G401.6 (cell line): ENCODE results near the gene XPC.
"Not testable (repeated sequence)": the region's sequence is repeated elsewhere in the genome, so short reads cannot be mapped to it uniquely, and the experiment has no call there.

Experiments used
- FAIRE-seq: peaks from 2 replicates; lab custom pipeline; 2012; peaks lifted over from hg19 to GRCh38; lab: Jason Lieb, UNC

The XPC gene

DNA sequence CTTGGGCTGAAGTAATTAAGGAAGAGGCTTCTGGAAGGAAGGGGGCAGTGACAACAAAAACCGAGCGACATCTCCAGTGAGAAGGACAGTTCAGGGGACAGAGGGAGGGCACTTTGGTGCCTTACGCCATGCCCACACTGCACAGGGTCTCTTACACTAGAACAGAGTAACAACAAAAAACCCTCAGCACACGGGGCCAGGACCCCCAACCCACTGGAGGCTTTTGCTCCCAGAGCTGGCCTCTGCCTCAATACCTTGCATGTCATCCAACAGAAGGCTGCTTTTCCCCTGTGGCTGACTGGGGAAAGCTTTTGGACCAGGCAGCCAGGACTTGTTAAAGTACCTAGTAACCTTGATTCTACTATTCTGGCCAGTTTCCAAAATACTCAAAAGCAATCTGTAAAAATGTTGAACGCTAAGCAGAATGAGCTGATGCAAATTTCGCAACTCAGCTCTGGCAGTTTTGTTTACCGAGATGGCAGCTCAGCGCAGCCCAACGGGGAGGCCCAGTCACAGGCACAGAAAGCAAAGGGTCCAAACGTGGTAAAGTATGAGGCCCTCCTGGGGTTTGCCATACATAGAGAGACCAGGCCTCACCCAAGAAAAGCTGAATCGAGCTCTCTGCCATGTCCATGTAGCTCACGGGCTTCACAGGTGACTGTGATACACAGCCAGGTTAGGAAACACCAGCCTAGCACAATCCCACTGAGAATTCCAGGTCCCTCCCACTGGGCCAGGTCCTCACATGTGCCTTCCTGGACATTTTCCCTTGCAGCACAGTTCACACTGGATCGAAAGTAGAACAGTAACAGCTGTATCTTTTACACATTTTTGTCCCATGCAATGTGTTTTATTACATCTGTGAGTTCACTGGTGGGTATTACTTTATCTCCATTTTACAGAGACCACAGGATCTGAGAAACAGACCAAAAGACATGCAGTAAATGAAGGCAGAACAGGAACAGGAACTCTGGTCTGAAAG, 59.7 kb downstream of the XPC start:
- no peak for FAIRE-seq

DNA sequence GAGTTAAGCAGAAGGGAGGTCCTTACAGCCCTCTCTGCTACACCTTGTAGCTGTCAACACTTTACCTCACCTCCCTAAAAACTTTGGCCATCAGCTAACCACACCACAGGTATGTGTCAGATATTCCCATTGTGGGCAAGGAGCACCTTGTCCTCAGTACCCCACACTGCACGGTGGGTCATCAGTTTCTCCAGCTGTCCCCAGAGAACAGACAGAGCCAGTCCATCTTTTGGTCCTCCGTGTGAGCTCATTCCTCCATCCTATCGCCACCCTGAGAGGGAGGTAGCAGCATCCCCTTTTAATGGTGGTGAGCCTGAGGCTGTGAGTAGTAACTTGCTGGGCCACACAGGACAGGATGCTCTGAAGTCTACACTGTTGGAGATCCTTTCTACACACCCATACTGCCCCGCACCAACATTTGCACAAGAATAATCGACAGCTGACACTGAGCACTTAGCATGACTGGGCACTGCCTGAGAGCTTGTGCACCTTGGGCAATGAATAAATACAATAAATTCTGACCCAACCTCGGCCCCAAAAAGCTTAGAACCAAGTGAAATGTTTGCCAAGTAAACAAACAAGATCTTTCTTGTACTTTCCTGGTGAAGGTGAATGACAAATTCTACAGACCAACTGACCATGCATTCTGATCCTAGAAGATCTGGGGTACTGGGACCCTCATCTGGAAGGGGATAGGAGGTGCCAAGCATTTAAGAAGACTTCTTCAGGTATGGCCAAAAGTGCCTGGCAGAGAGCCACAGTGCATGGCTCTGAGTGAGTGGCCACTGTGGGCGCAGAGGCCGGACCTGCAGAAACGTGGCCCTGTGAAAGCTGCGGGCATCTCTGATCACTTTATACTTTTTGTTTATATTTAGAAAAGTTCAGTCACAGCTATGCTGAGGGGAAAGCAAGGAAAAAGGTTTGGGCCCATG, 60.7 kb downstream of the XPC start:
- FAIRE-seq, result no peak

DNA sequence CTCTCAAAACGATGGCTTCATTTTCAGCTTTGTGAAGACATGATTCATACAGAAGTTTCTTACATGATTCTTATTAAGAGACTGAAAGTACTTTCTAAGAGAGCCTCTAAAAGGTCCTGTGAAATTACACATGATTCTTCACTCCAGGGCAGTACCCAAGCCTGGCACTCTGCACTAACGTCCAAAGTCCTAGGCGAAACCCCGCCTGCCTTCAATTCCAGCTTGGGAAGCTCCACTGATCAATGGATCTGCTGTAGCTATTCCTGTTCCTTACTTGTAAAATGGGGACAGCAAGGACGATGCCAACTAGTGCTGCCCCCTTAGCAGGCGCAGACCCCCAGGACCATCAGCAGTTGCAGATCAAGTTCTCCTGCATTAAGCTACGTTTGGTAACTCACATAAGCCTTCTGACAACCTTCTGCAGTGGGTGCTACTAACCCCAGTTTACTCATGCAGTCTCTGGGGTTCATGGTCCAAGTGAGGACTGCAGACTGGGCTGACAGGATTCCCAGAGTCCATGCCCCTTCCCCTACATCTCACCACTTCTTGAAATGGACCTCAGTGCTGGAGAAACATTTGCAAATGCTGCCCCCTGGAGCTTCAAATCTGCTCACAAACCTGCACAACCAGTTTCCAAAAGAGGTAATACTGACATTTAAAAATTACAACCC, 64.3 kb downstream of the XPC start:
- no peak for FAIRE-seq

DNA sequence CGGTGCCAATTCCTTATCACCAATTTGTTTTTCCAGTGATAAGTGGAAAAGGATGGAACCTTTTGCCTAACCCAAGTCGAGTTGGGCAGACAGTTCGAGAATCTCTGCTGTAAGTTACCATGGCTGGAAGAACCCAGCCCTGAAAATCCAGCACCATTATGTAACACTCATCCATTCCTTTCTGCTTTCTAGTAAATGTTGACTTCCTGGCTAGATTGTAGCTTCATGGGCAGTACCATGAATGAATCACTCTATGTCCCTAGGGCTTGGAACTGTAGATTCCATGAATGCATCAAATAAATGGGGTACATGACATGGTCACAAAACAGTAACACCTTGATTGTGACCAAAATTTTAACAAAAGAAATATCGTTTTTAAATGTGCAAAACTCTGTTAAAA, 67.7 kb downstream of the XPC start:
- no peak for FAIRE-seq

DNA sequence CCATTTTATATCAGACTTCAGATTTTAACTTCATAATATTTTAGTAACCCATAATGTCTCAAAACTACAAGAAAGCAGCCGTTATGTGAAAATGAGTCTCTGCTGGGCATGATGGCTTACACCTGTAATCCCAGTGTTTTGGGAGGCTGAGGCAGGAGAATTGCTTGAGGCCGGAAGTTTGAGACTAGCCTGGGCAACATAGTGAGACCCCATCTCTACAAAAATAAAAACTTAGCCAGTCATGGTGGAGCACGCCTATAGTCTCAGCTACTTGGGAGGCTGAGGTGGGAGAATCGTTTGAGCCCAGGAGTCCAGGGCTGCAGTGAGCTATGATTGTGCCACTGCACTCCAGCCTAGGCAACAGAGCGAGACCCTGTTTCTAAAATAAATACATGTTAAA, 68.6 kb downstream of the XPC start:
- not testable (repeated sequence) for FAIRE-seq

DNA sequence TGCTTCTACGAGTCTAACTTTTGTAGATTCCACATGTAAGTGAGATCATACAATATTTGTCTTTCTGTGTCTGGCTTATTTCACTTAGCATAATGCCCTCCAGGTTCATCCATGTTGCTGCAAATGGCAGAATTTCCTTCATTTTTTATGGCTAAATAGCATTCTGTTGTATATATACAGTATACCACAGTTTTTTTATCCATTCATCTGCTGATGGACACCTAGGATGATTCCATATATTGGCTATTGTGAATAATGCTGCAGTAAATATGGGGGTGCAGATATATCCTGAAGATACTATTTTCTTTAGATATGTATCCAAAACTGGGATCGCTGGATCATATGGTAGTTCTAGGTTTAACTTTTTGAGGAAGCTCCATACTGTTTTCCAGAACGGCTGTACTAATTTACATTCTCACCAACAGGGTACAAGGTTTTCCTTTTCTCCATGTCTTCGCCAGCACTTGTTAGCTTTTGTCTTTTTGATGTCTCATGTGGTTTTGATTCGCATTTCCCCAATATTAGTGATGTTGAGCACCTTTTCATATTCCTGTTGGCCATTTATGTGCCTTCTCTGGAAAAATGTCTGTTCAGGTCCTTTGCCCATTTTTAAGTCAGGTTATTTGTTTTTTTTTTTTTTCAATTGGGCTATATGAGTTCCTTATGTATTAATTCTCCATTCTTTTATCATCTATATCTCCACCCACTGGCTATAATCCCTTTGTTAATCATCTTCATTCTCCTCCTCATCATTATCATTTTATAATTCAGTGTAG, 80.6 kb downstream of the XPC start:
- FAIRE-seq, result no peak

DNA sequence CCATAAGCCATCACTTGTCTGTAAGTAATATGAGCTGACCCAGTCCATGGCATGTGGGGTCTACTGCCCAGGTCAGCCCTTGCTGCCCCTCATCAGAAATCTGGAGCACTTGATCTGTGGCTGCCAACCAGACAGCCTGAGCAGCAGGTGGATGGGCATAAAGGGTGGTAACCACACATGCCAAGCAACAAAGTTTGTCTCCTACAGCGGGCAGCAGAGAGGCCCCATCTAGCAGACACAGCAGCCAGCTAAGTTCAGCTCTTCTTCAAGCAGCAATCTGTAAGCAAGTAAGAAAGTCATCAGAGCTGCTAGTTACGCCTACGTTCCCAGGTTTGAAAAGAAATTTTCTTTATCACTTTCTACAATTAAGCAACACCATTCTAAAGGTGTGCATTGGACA, 81.7 kb downstream of the XPC start:
- FAIRE-seq, result no peak
